ENCODE data around the gene CENATAC.
"Not testable (repeated sequence)": the region's sequence is repeated elsewhere in the genome, so short reads cannot be mapped to it uniquely, and the experiment has no call there.

Gene CENATAC, protein sequence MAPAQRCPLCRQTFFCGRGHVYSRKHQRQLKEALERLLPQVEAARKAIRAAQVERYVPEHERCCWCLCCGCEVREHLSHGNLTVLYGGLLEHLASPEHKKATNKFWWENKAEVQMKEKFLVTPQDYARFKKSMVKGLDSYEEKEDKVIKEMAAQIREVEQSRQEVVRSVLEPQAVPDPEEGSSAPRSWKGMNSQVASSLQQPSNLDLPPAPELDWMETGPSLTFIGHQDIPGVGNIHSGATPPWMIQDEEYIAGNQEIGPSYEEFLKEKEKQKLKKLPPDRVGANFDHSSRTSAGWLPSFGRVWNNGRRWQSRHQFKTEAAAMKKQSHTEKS

DNA sequence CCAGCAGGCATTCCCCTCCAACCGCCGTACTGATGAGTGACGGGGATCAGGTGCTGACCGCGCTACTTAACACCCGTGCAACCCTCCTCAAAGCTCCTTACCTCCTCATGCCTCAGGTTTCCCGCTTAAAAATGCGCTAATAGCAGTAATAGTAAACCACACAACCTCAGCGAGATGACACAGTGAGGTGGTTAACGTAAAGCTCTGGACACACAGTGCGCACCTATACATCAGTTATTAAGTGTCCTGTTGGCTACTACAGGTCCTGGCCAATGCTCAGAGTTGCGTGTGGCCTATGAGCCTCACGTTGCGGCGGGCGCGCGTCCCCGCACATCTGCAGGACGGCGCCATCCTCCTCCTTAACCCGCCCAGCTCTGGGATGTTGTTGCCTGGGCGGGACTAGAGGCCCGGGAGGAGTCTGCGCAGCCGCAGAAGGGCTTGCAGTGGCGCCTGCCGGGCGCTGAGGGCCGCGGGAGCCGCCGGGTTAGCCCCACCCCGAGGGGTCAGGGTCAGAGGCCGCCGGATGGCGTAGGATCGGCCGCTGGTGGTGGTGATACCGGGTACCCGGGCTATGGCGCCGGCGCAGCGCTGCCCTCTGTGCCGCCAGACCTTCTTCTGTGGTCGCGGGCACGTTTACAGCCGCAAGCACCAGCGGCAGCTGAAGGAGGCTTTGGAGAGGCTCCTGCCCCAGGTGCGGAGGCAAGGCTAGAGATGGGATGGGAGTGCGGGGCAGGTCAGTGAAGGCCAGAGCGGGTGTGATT lies at the start of gene CENATAC:
Gene CENATAC (plus strand): TSS at position 512 of the 761 bp plus-strand sequence. CDS start 60 bp downstream, at position 572.
- DNase-seq = peak; percentile 98

DNA sequence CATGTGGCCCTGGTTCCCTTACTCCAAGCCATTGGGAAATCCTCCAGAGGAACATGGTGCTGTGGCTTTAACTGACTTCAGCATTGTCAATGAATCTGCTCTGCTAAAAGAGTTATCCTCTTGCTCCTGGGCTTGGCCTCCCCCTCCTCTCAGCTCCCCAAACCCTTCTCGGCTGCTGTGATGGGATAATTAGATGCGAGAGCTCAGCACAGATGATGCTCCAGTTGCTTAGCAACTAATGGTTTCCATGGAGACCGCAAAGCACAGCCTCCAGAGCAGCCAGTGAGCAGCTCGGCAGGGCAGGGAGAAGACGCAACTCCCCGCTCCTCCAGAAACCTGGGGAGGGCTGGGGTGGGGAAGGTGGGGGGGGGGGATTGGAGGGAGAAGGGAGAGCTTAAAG lies 44.7 kb upstream of the CENATAC start:
- no peak for DNase-seq

DNA sequence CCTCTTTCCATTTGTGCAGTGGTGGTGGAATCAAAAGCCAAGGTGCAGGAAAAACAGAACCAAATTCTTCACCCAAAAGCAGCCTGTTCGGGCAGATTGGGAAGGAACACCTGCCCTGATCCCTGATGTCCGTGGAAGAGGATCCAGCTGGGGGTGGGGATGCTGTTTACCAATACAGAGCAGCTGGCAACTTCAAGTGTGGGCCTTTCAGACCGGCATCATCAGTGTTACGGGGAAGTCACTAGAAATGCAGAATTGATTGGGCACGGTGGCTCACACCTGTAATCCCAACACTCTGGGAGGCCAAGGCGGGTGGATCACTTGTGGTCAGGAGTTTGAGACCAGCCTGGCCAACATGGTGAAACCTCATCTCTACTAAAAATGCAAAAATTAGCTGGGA lies 44.0 kb upstream of the CENATAC start:
- not testable (repeated sequence) for DNase-seq

DNA sequence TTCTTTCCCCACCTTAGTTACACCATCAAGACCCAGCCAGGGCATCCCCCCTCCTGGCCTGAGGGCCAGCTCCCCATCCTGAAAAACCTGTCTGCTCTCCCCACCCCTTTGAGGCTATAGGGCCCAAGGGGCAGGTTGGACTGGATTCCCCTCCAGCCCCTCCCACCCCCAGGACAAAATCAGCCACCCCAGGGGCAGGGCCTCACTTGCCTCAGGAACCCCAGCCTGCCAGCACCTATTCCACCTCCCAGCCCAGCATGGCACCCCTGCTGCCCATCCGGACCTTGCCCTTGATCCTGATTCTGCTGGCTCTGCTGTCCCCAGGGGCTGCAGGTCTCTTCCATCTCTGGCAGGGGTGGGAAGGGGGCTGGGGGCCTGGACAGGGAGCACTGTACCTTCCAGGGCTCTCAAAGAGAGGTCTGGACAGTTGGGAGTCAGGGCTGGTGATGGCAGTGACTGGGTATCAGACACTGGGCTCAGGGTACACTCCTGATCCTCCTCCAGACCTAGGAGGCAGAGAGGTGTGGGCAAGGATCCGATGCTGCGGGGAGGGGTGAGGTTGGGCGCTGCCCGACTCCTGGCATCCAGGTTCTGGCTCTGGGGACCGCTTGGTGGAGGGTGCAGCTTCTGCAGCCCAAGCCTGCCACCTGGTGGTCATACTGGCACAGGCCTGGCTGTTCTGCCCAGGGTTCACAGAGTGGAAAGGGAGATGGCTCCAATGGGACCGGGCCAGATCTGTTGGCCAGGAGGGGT lies 41.7 kb upstream of the CENATAC start, which contains the start of gene UPK2:
Gene UPK2 (plus strand): TSS at position 205 of the 753 bp plus-strand sequence. CDS start 53 bp downstream, at position 258.
- peak; percentile 95 for DNase-seq

DNA sequence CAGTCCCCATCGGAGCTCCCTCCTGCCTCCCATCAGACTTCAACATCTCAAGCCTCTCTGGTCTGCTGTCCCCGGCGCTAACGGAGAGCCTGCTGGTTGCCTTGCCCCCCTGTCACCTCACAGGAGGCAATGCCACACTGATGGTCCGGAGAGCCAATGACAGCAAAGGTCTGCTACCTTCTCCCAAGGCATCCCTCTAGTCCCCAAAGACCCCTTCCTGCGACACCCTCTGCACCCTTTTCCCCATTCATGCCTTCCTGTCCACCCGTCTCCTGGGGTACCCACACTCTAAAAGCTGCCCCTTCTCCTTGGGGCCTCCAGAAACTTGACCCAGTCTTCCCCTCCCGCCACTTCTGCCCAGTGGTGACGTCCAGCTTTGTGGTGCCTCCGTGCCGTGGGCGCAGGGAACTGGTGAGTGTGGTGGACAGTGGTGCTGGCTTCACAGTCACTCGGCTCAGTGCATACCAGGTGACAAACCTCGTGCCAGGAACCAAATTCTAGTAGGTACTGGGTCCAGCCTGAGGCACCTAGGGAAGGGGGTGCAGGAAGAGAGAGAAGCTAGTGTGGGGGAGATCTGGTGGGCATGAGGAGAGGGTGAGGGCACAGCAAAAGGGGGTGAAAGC lies 41.0 kb upstream of the CENATAC start:
- no peak for DNase-seq

DNA sequence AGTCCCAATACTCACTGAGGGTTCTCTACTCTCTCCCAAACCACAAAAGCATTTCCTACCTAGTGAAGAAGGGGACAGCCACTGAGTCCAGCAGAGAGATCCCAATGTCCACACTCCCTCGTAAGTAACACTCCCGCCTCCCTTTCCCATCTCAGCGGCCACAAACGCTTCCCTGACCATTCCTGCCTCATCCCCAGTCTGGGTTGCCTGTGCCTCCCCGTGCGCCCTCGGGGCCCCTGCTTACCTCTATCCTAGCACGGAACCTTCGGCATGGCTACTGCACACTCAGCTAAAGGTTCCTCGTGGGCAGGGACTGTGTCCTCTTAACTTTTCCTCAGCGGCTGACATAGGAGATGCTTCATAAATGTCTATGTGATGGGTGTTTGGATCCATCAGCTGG lies 40.4 kb upstream of the CENATAC start:
- DNase-seq = no peak

DNA sequence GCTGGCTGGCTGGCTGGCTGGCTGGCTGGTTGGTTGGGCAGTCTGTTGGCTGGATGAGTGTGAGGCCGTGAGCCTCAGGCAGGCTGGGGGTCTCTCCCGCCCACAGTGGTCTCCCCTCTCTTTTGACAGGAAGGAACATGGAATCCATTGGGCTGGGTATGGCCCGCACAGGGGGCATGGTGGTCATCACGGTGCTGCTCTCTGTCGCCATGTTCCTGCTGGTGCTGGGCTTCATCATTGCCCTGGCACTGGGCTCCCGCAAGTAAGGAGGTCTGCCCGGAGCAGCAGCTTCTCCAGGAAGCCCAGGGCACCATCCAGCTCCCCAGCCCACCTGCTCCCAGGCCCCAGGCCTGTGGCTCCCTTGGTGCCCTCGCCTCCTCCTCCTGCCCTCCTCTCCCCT lies 40.0 kb upstream of the CENATAC start:
- DNase-seq = no peak

DNA sequence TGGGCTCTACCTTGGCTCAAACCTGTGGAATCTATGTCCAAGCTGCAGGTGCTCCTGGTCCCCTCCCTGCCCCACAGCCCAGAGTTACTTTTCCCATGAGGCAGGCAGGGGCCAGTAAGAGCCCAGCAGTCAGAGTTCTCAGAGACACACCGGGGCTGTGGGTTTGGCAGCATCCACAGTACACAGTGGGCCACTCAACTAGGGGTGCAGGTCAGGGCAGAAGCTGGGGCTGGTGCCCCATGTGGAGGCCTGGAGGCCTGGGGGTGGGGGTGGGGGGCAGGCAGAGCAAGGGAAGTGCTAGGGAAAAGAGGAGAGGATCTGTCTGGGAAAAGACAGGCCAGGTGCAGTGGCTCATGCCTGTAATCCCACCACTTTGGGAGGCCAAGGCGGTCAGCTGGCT lies 39.4 kb upstream of the CENATAC start:
- DNase-seq = no peak

DNA sequence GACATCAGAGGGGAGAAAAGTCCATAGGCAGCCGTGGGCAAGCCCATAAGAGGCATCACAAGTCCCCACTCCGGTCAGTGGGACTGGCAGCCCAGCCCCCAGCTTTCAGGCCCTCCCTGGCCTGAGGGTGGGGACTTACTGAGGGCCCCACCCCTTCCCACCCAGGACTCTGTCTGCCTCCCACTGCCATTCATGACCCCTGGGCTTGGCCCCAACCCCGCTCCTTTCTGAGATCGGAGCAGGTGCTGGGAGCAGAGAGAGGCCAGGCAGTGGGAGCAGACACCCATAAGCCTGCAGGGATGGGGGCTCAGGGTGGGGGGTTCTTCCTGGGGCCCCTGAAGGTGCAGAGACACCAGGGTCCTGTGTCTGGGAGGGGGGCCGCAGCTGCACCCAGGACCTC lies 36.7 kb upstream of the CENATAC start:
- no peak for DNase-seq

DNA sequence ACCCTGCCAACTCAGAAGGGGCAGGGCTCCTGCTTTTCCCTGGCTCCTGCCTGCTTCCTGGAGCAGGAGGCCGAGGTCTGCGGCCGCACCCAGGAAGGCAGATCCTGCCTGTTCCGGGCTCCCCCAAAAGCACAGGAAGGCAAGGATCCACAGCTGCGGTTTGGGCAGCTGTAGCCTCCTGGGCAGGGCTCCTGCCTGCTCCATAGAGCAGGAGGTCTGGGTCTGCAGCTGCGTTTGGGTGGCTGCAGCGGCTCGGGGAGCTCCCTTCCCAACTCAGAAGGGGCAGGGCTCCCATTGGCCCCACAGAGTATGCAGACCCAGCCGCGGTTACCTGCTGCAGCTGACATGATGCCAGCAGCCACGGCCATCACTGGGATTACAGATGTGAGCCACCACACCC lies 36.3 kb upstream of the CENATAC start:
- no peak for DNase-seq

DNA sequence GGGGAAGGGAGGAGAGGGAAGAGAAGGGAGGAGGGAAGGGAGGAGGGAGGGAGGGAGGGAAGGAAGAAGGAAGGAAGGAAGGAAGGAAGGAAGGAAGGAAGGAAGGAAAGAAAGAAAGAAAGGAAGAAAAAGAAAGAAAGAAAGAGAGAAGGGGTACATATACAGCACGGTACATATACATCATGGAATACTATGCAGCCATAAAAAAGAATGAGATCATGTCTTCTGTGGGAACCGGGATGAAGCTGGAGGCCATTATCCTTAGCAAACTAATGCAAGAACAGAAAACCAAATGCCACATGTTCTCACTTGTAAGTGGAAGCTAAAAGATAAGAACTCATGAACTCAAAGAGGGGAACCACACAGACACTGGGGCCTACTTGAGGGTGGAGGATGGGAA lies 28.4 kb upstream of the CENATAC start:
- not testable (repeated sequence) for DNase-seq

DNA sequence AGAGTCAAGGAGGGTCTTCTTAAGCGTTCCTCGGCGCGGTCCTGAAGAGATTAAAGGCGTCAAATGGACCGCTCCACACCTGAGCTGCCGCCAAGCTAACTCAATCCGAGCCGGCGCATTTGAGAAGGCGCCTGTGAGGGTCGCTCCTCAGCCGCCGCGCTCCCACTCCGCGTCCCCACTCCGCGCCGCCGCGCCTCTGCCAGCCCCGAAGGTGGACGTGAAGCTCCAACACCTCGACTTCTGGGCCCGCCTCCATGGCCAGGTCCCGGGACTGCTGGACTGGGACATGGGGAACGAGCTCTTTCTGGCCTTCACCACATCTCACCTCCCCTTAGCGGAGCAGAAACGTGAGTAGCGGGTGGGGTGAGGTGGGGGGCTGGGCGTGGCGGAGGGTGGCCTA lies 26.3 kb upstream of the CENATAC start, which contains the start of gene FOXR1:
Gene FOXR1 (plus strand): TSS at position 116 of the 400 bp plus-strand sequence. CDS start 171 bp downstream, at position 287.
- DNase-seq = no peak

DNA sequence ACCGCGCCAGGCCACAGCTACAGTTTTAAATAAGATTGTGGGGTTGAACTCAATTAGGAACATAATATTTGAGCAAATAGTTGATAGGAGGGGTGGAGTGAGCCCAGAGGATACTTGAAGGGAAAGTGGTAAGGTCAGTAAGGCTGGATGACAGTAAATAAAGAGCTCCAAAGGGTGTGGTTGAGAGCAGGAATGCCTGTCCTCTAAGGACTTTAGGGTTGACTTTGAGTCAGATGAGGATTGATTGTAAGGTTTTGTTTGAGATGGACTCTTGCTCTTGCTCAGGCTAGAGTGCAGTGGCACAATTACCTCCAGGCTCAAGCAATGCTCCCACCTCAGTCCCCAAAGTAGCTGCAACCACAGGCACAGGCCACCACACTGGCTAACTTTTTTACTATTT lies 24.0 kb upstream of the CENATAC start:
- DNase-seq = no peak

DNA sequence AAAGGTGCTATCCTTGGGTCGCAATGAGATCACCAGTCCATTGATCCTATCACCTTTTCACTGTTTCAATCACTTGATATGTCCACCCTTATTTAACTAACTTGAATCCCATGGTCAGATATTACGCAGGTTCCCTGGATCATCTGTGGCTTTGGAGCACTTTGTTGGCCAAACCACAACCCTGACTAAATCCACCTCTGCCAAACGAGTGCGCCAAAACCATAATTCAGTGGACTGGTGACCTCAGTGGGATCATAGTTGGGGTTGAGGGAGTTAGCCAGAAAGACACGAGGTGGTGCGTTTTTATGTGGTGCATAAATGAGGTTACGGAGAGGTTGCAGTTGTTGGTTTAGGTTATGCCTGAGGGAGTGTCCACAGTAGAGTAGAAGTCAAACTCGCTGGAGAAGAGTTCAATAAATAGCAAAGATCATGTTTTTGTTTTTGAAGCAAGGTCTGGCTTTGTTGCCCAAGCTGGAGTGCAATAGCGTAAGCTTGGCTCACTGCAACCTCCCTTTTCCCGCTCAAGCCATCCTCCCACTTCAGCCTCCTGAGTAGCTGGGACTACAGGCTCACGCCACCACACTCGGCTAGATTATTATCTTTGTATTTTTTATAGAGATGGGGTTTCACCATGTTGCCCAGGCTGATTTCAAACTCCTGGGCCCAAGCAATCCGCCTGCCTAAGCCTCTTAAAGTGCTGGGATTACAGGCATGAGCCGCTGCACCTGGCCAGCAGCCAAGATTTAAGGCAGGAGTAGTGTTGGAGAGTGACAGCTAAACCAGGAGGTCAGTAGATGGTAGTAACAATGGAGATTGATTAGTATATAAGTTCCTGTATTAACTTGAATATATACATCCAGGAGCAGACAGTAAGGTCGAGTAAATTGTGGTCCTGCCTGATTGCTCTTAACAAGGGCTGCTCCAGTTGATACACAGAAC lies 21.9 kb upstream of the CENATAC start:
- no peak for DNase-seq

DNA sequence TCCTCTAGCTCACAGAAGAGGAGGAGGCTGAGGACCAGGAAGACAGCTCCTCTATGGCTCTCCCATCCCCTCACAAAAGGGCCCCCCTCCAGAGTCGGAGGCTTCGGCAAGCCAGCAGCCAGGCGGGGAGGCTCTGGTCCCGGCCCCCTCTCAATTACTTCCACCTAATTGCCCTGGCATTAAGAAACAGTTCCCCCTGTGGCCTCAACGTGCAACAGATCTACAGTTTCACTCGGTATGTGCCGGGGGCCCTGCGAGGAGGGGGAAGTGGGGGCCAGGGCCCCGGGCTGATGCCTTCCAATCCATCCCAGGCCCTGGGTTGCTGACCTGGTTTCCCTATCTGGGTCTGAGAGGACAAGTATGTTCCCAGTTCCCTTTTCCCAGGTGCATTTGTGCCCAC lies 18.5 kb upstream of the CENATAC start:
- no peak for DNase-seq

DNA sequence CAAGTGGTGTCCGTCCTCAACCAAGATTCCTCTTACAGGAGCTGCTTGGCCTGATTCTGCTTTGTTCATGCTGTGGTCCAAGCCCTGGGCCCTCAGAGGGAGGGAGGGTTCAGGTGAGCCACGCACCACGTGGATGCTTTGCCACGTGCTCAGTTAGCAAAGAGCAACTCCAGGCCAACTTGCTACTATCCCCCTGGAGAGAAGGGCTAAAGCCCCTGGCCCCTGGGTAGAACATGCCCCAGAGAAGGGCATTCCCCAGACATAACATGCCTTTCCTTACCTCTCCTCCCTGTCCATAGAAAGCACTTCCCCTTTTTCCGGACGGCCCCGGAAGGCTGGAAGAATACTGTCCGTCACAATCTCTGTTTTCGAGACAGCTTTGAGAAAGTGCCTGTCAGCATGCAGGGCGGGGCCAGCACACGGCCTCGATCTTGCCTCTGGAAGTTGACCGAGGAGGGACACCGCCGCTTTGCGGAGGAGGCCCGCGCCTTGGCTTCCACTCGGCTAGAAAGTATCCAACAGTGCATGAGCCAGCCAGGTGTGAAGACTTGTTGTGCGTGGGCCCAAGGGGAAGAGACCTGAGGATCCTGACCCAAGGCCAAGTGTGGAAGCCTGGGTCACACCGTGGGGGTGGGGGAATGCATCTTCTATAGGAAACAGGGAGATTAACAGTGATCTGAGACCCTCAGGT lies 17.6 kb upstream of the CENATAC start:
- DNase-seq = no peak

DNA sequence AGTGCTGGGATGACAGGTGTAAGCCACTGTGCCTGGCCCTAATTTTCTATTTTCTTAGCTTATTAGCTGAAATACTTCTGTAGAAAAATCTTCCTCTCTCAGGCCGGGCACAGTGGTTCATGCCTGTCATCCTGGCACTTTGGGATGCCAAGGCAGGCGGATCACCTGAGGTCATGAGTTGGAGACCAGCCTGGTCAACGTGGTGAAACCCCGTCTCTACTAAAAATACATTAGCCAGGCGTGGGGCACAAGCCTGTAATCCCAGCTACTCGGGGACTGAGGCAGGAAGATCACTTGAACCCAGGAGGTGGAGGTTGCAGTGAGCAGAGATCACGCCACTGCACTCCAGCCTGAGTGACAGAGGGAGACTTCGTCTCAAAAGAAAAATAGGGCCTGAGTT lies 13.6 kb upstream of the CENATAC start:
- DNase-seq = not testable (repeated sequence)

DNA sequence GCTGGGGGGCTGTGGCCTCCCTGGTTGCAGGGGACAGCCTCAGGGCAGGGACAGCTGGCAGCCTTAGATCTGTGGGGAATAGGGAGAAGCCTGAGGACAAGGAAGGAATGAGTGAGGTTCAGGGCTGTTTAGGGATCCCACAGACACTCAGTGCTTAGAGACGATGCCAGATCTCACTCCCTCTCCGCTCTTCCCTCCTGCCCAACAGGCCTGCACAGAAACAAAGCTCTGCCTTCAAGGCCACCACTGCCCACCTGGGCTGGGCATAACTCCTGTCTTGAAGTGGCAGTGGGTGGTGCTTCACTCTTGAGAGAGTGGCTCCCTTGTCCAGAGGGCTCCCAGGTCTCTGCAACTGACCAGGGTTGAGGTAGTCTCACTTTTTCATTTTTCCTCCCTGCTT lies 13.1 kb upstream of the CENATAC start:
- no peak for DNase-seq

DNA sequence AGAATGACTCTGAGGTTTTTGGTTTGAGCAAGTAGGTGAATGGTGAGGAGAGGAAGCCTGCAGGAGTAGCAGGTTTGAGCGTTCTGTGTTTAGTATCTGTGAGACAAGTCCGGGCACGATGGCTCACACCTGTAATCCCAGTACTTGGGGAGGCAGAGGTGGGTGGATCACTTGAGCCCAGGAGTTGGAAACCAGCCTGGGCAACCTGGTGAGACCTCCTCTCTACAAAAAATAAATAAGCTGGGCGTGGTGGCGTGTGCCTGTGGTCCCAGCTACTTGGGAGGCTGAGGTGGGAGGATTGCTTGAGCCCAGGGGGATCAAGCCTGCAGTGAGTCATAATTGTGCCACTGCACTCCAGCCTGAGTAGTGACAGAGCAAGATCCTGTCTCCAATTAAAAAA lies 9.7 kb upstream of the CENATAC start:
- DNase-seq = no peak

DNA sequence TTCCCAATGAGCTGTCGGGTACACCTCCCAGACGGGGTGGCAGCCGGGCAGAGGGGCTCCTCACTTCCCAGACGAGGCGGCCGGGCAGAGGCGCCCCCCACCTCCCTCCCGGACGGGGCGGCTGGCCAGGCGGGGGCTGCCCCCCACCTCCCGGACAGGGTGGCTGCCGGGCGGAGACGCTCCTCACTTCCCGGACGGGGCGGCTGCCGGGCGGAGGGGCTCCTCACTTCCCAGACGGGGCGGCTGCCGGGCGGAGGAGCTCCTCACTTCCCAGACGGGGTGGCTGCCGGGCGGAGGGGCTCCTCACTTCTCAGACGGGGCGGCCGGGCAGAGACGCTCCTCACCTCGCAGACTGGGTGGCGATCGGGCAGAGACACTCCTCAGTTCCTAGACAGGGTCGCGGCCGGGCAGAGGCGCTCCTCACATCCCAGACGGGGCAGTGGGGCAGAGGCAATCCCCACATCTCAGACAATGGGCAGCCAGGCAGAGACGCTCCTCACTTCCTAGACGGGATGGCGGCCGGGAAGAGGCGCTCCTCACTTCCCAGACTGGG lies 6.4 kb upstream of the CENATAC start:
- not testable (repeated sequence) for DNase-seq

All from CD4-positive, alpha-beta T cell treated with Interleukin-17A for 4 hours (primary cell).